Psoas muscle (tissue), 8 donors: ENCODE results near the gene FBXO8. TPM values are rescaled to one million over a fixed set of nuclear protein-coding genes. Genes with fewer than 3 reads are reported as not detected.

Experiments
- ATAC-seq, 4 donors: fragments of 200-7000 bp; cut with Tn5 transposase; one replicate each; pipeline ENCODE4 v1.9.1; 2020; ENCODE audit warnings: moderate library complexity in 3 of 4, mild to moderate bottlenecking in 2 of 4
- DNase-seq, 2 donors: peaks; one replicate each; pipeline ENCODE4 v3.0.0-alpha.2; 2020
- H3K27ac ChIP-seq: fragments of 200-600 bp; one replicate; pipeline ENCODE4 v1.8.0; 2022
- H3K27me3 ChIP-seq, 3 donors: fragments of 200-600 bp in 1 of 3; one replicate each; pipeline versions ENCODE4 v1.6.1 to v1.8.0; 2013 to 2022; ENCODE audit warnings: low read length in 2 of 3, mild to moderate bottlenecking in 2 of 3, moderate library complexity in 1 of 3; ENCODE audit not compliant: insufficient read depth in 3 of 3
- H3K36me3 ChIP-seq, 2 donors: fragments of 200-600 bp in 1 of 2; one replicate each; pipeline versions ENCODE4 v1.6.1 to v1.8.0; 2013 to 2022; ENCODE audit warnings: low read depth in 1 of 2, mild to moderate bottlenecking in 1 of 2, moderate library complexity in 1 of 2; ENCODE audit not compliant: insufficient read depth in 1 of 2
- H3K4me1 ChIP-seq: fragments of 200-600 bp; one replicate; pipeline ENCODE4 v1.8.0; 2022
- H3K4me3 ChIP-seq: fragments of 200-600 bp; one replicate; pipeline ENCODE4 v1.8.0; 2022; ENCODE audit warnings: mild to moderate bottlenecking
- H3K9me3 ChIP-seq: fragments of 200-600 bp; one replicate; pipeline ENCODE4 v1.8.0; 2022
- WGBS, 3 donors: extraction: QIAGEN DNeasy Blood & Tissue Kit; methylation state at CpG; one replicate each; pipeline versions ENCODE4 v1.1.6 to v1.1.7; 2013; 5-methylcytosine and 5-hydroxymethylcytosine counted together
- intact Hi-C, 2 donors: fragments of 100-400 bp; cut with DNase I; formaldehyde crosslinking; loops; one replicate each; pipeline versions ENCODE4 v1.11.0 to v1.14.2; 2022
- polyA plus RNA-seq, 3 donors: library from polyadenylated mRNA; stranded (reverse); fragments of 200-250 nt; gene quantifications; one replicate each; pipeline ENCODE4 v1.2.3, GENCODE V29; 2013
- total RNA-seq, 4 donors: library from RNA; stranded (reverse); fragmentation: NEBNext Ultra II Directional in 2 of 4; extraction: Animal tissue kit (Norgen Biotek cat#: 25700) in 2 of 4; gene quantifications; one replicate each; pipeline versions ENCODE4 v1.2.1 to v1.2.4, GENCODE V29; 2021 to 2023
- TF ChIP-seq, protein P1 (sequence below): fragments of 200-600 bp; IDR thresholded peaks from one replicate; pipeline ENCODE4 v1.8.0; 2022; ENCODE audit warnings: antibody characterized with exemption
- donor health status: healthy with polysubstance abuse.
- donor health status: DM: no; HTN: no; CAD: no; lungs with moderate emphysema.
- donor health status: Bipolar disorder and iron deficiency.
- donor health status: healthy.
- donor health status: DM: yes; HTN: yes; CAD: no.
- donor health status: DM: no; HTN: no; CAD: no.
- donor health status: DM: no; HTN: no; CAD: no.
- donor health status: DM: yes; HTN: yes; CAD: no.

FBXO8 gene
- total and polyA plus RNA-seq, 7 donors = 7.2 to 21.4 (median 10.2) TPM

DNA sequence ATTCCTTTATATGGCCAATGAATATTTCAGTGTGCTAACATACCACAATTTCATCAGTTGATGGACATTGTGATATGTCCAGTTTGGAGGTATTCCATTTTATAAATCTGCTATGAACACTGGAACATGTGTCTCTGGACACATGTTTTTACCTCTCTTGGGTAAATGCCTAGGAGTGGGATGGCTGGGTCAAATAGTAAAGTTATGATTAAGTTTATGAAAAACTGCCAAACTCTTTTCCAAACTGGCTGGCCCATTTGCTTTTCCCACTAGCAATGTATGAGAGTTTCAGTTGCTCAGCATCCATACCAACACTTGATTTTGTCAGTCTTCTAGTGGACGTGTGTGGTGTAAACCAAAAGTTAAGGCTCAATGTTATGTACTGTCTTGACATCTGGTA, 40.8 kb upstream of the FBXO8 start:
- Histone ChIP-seq H3K4me1 (no peaks in the 10 kb centered on the region), H3K27me3 (no peaks in the 10 kb centered on the region), H3K4me3 (no peak overlapping the region), H3K27ac (no peak overlapping the region), H3K36me3 (peaks cover 0 to 6% of the 10 kb centered on the region in 2 donors), H3K9me3 (no peaks in the 10 kb centered on the region)
- no peak for DNase-seq
- no peak for ATAC-seq
- TF ChIP-seq, protein P1, sequence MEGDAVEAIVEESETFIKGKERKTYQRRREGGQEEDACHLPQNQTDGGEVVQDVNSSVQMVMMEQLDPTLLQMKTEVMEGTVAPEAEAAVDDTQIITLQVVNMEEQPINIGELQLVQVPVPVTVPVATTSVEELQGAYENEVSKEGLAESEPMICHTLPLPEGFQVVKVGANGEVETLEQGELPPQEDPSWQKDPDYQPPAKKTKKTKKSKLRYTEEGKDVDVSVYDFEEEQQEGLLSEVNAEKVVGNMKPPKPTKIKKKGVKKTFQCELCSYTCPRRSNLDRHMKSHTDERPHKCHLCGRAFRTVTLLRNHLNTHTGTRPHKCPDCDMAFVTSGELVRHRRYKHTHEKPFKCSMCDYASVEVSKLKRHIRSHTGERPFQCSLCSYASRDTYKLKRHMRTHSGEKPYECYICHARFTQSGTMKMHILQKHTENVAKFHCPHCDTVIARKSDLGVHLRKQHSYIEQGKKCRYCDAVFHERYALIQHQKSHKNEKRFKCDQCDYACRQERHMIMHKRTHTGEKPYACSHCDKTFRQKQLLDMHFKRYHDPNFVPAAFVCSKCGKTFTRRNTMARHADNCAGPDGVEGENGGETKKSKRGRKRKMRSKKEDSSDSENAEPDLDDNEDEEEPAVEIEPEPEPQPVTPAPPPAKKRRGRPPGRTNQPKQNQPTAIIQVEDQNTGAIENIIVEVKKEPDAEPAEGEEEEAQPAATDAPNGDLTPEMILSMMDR = no peak
- intact Hi-C loops = loop anchor here in 1 of 2 donors (10.0 kb wide), 1 partner anchor 99 kb away; no protein-coding TSS in a partner anchor
- WGBS, 3 donors = 71 to 73% (median 71%) methylated on average over 1 of the region's 1 CpG

DNA sequence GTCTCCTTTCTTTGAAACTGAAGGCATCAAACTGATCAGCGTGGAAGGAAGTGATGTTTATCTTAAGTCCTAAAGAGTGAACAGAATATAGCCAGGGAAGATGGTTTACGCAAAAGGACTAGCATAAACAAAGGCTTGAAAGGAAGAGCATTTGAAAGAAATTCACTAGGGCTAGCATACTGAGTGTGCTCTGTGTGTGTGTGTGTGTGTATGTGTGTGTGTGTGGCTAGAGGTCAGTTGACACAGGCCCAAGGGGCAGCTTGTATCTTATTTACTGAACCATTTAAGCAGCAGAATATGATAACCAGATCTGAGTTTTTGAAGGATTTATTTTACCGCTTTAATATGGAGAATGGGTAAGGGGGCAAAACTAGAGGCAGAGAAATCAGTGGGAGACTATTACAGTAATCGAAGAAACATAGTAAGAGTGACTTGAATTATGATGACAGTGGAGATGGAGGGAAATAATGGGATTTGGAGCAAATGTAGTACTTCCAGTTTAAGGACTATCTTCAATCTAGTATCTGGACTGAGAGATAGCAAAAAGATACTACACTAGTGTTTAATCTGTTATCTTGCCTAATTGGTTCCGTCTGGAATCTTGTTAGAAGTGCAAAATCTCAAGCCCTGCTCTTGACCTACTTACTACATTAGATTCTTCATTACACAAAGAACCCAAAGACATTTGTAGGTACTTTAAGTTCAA, 37.2 kb upstream of the FBXO8 start:
- H3K27ac ChIP-seq = no peak overlapping the region
- no peaks in the 10 kb centered on the region for H3K4me1 ChIP-seq
- TF ChIP-seq, protein P1 = no peak
- no peaks in the 10 kb centered on the region for H3K27me3 ChIP-seq
- no peak for DNase-seq
- WGBS, 3 donors = 91 to 94% (median 94%) methylated on average over 5 of the region's 5 CpGs
- intact Hi-C loops = loop anchor here in 1 of 2 donors (10.0 kb wide), 1 partner anchor 96 kb away; no protein-coding TSS in a partner anchor
- no peak for ATAC-seq
- no peak overlapping the region for H3K4me3 ChIP-seq
- H3K9me3 ChIP-seq = no peaks in the 10 kb centered on the region
- H3K36me3 ChIP-seq = peaks cover 0 to 30% of the 10 kb centered on the region in 2 donors

DNA sequence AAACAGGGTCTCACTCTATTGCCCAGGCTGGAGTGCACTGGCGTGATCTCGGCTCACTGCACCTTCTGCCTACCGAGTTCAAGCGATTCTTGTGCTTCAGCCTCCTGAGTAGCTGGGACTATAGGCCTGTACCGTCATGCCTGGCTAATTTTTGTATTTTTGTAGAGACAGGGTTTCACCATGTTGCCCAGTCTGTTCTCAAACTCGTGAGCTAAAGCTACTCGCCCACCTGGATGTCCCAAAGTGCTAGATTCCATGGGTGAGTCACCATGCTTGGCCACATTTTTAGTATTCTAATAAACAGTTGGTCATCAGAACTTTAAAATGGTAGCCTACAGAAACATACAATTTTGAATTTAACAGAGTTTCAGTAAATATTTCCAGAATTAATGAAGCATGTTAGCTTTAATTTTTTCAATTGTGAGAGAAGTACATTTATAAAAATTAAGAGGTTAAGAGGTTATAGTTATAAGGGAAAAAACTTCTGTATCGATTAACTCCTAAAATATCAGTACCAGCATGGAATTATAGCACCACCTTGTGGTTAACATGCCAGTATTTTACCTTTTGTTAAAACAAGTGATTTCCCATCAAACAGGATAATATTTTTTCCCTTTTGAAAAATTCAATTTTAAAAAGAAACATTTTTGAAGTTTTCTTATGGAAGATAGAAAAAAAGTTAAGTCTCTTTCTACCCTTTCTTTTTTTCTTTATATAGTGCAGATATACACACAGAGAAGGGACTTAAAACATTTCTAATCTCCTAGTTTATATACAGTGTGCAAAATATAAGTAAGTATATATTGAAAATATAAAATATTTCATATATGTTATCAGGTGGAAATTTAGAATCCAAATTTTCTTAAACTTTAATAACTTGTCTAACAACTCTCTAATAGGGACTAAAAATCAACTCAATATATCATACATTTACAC, 35.6 kb upstream of the FBXO8 start:
- Histone ChIP-seq H3K4me3 (no peak overlapping the region), H3K27me3 (no peaks in the 10 kb centered on the region), H3K4me1 (no peaks in the 10 kb centered on the region), H3K27ac (no peak overlapping the region), H3K36me3 (peaks cover 0 to 30% of the 10 kb centered on the region in 2 donors), H3K9me3 (no peaks in the 10 kb centered on the region)
- intact Hi-C loops = loop anchor here in 1 of 2 donors (5.0 kb wide), 1 partner anchor 92 kb away; no protein-coding TSS in a partner anchor
- no peak for DNase-seq
- no peak for ATAC-seq
- WGBS, 3 donors = 74 to 82% (median 78%) methylated on average over 8 of the region's 8 CpGs
- TF ChIP-seq, protein P1 = peak; percentile 74

DNA sequence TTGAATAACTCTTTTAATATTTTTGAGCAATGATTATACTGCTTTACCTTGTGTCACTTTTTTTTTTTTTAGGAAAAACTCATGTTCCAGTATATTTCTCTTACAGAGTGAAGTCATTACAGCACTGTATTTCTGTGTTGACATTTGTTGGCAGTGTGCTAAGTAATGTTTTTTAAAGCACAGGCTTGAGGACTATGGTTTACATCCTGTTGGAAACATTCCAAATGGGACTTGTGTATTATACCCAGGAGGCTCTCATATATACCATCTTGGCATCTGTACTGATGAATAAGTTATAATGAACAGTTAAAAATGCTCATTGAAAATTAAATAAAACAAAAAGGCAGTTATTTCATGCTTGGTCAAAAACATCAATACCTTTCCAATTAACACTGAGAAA, 34.1 kb upstream of the FBXO8 start:
- Histone ChIP-seq H3K27ac (no peak overlapping the region), H3K9me3 (no peaks in the 10 kb centered on the region), H3K4me3 (no peak overlapping the region), H3K4me1 (no peaks in the 10 kb centered on the region), H3K27me3 (no peaks in the 10 kb centered on the region), H3K36me3 (peaks cover 0 to 32% of the 10 kb centered on the region in 2 donors)
- no peak for DNase-seq
- ATAC-seq = no peak
- intact Hi-C loops = loop anchor here in 1 of 2 donors (5.0 kb wide), 1 partner anchor 90 kb away; no protein-coding TSS in a partner anchor
- TF ChIP-seq, protein P1 = no peak
